Measurements from ENCODE around the gene WDR46. TPM values are rescaled to one million over a fixed set of nuclear protein-coding genes. Genes with fewer than 3 reads are reported as not detected.

WDR46 gene
- total and polyA plus RNA-seq, 2 experiments from 2014 or later: 34.8 to 70.4 TPM

DNA sequence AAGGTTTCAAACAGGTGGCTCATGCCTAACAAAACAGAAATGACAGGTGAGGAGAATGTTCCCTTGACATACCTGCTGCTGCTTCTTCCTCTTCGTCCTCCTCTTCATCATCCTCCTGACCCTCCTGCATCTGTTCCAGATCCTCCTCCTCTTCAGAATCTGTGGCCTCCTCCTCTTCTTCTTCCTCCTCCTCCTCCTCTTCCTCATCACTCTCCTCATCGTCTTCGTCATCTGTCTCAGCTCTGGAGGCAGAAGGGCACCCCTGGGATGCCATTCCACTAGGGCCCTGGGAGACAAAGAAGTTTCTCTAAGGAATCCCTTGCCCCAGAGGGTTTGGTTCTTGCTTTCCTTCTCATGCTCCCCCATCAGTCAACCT is 30.9 kb upstream of the WDR46 start:
- no peak overlapping the region for H3K27ac ChIP-seq
- H3K27me3 ChIP-seq: no peaks in the 10 kb centered on the region
- H3K36me3 ChIP-seq: peaks cover 21% of the 10 kb centered on the region
- no peak overlapping the region for H3K4me3 ChIP-seq
- DNase-seq (ENCODE audit: low read depth in 1 of 2, low spot score in 1 of 2): no peak
- TF ChIP-seq CTCF (IDR thresholded peaks at IDR 0.05; ENCODE audit: low read depth, low read length): no peak
- H3K9me3 ChIP-seq (ENCODE audit: low read depth): no peaks in the 10 kb centered on the region
- peaks cover 9% of the 10 kb centered on the region for H3K4me1 ChIP-seq (ENCODE audit: low read depth)

DNA sequence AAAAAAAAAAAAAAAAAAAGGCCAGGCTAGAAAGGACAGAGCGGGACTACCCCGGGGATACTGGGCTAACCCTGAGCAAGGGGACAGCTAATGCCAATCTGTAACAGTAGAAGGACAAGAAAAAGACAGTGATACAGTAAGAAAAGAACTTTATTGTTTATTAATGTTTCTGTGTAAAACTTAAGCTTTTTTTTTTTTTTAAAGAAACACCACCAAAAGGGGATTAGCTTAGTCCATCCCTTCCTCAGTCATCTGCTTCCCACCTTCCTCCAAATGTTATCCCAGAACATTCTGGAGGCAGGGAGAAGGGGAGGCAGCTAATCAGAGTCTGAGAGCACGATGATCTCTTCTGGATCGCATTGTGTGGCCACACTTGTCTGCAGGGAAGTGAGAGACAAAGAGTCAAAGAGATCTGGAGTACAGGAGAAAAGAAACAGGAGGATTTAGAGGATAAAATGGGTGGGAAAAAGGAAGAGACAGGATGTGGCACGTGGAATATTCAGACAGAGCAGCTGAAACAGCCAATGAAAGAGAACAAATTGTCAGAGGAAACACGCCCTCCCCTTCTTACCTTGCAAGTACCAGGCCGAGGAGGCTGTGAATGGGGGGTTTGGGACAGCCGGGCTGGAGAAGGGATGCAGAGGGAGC is 29.5 kb upstream of the WDR46 start:
- no peak for DNase-seq (ENCODE audit: low read depth in 1 of 2, low spot score in 1 of 2)
- peak overlapping the region; percentile 78 for H3K27ac ChIP-seq
- no peaks in the 10 kb centered on the region for H3K27me3 ChIP-seq
- H3K4me3 ChIP-seq: peak overlapping the region; percentile 58
- no peaks in the 10 kb centered on the region for H3K9me3 ChIP-seq (ENCODE audit: low read depth)
- H3K4me1 ChIP-seq (ENCODE audit: low read depth): peaks cover 8% of the 10 kb centered on the region
- peaks cover 21% of the 10 kb centered on the region for H3K36me3 ChIP-seq
- no peak for TF ChIP-seq CTCF (IDR thresholded peaks at IDR 0.05; ENCODE audit: low read depth, low read length)

DNA sequence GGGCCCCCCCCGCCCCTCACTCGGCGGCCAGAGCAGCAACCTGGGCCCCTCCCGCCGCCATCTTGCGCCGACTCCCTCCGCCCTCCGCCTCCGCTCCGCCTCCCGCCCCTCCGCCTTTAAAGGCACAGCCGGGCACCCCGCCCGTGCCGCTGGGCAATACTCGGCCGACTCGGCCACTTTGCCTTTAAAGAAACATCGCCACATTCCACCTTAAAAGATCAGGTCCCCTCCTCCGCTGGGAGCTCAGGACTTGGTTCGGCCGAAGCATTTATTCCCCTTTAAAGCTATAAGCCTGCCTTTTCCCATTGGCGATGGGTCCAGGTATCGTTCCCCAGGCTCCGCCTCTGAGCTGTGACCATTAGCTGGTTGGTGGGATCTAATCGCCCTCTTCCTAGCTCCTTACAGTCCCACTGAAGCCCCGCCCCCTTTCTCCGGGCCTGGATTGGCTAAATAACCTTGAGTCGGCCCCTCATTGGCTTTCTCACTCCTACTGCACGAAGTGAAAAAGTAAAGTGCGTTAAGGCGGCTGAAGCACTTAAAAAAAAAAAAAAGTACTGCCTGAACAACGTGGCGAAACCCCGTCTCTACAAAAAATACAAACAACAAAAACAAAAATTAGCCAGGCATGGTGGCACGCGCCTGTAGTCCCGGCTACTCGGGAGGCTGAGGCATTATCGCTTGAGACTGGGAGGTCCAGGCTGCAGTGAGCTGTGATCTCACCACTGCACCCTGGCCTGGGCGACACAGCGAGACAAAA is 28.8 kb upstream of the WDR46 start, which contains the start of gene ZBTB22:
Gene ZBTB22 (minus strand): TSS at position 76 of the 757 bp plus-strand sequence. CDS start 828 bp downstream, outside the sequence.
- no peak for TF ChIP-seq CTCF (IDR thresholded peaks at IDR 0.05; ENCODE audit: low read depth, low read length)
- peak within 1 kb of the TSS; percentile 85 for H3K27ac ChIP-seq
- peaks cover 8% of the 10 kb centered on the region for H3K4me1 ChIP-seq (ENCODE audit: low read depth)
- H3K9me3 ChIP-seq (ENCODE audit: low read depth): no peaks in the 10 kb centered on the region
- peaks cover 21% of the 10 kb centered on the region for H3K36me3 ChIP-seq
- DNase-seq (ENCODE audit: low read depth in 1 of 2, low spot score in 1 of 2): peak; percentile 100
- no peaks in the 10 kb centered on the region for H3K27me3 ChIP-seq
- H3K4me3 ChIP-seq: peak within 1 kb of the TSS; percentile 58

DNA sequence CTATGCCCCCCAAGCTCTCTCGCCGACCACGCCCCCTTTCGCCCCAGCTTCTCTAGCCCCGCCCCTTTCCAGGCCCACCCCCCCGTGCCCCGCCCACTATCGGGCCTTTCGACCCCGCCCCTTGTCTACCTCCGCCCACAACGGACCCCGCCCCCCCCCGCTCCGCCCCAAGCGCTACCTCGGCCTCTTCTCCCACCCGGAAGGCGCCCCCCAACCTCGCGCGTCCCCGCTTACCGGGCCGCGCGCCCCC is 28.3 kb upstream of the WDR46 start:
- no peaks in the 10 kb centered on the region for H3K9me3 ChIP-seq (ENCODE audit: low read depth)
- H3K27me3 ChIP-seq: no peaks in the 10 kb centered on the region
- no peak for DNase-seq (ENCODE audit: low read depth in 1 of 2, low spot score in 1 of 2)
- no peak for TF ChIP-seq CTCF (IDR thresholded peaks at IDR 0.05; ENCODE audit: low read depth, low read length)
- H3K4me3 ChIP-seq: peak overlapping the region; percentile 58
- peaks cover 8% of the 10 kb centered on the region for H3K4me1 ChIP-seq (ENCODE audit: low read depth)
- peaks cover 21% of the 10 kb centered on the region for H3K36me3 ChIP-seq
- H3K27ac ChIP-seq: peak overlapping the region; percentile 85

DNA sequence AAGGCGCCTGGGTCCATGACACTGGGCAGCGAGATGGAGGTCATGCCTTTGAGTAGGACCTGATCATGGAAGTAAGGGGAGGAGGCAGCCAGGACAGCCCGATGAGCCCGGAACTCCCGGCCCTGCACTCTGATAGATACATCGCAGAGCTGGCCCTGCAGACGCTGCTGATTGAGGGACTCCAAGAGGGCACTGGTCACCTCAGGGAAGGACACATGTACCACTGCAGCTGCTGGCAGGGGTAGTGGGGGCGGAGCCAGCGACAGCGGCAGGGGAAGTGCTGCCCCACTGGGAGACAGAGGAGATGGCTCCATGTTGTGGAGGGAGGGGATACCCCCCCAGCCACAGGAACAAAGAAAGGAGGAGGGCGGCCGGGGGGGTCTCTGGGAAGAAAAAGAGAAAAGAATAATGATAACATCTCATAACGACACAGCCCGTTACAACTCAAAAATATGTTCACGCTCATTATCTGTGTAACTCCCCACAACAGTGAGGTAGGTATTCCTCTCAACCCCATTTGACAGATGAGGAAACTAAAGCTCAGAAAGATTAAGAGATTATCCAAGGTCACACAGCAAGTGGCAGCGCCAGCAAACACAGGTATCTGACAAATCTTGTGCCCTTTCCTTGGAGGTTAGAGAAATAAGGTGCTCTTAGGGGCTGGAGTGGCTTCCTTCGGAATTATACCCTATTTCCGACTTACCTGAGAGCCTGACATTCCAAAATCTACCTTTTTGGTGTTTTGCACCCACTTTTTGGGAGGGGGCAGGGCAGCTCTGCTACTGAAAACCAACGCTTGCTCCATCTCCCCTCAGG is 27.8 kb upstream of the WDR46 start:
- TF ChIP-seq CTCF (IDR thresholded peaks at IDR 0.05; ENCODE audit: low read depth, low read length): no peak
- no peaks in the 10 kb centered on the region for H3K9me3 ChIP-seq (ENCODE audit: low read depth)
- DNase-seq (ENCODE audit: low read depth in 1 of 2, low spot score in 1 of 2): no peak
- peak overlapping the region; percentile 58 for H3K4me3 ChIP-seq
- H3K36me3 ChIP-seq: peaks cover 21% of the 10 kb centered on the region
- H3K4me1 ChIP-seq (ENCODE audit: low read depth): peaks cover 8% of the 10 kb centered on the region
- H3K27me3 ChIP-seq: no peaks in the 10 kb centered on the region
- peak overlapping the region; percentile 85 for H3K27ac ChIP-seq

All from cardiac muscle cell (in vitro differentiated cells and primary cell).